ENCODE results near the gene RELCH. TPM values are rescaled to one million over a fixed set of nuclear protein-coding genes. Genes with fewer than 3 reads are reported as not detected.

Gene RELCH
- total RNA-seq, 2 donors from 2014 or later: 36.0 to 48.9 TPM

GRCh38 chr18:62249478-62250097, 62.5 kb downstream of the RELCH start:
- H3K4me1 ChIP-seq (ENCODE audit: control insufficient read depth in 1 of 2, low read depth in 2 of 2): peaks cover 28 to 30% of the 10 kb centered on the region in 2 donors
- H3K36me3 ChIP-seq: no peaks in the 10 kb centered on the region
- ATAC-seq (ENCODE audit: insufficient number of reproducible peaks, low FRiP score, low read depth) (no peak), DNase-seq (ENCODE audit: low spot score) (peak; percentile 51)
- H3K27me3 ChIP-seq (replicated peaks; ENCODE audit: insufficient read depth): no peaks in the 10 kb centered on the region
- no peaks in the 10 kb centered on the region for H3K9me3 ChIP-seq
- no peak overlapping the region for H3K27ac ChIP-seq
- H3K4me3 ChIP-seq: no peak overlapping the region
- TF ChIP-seq, protein P1, sequence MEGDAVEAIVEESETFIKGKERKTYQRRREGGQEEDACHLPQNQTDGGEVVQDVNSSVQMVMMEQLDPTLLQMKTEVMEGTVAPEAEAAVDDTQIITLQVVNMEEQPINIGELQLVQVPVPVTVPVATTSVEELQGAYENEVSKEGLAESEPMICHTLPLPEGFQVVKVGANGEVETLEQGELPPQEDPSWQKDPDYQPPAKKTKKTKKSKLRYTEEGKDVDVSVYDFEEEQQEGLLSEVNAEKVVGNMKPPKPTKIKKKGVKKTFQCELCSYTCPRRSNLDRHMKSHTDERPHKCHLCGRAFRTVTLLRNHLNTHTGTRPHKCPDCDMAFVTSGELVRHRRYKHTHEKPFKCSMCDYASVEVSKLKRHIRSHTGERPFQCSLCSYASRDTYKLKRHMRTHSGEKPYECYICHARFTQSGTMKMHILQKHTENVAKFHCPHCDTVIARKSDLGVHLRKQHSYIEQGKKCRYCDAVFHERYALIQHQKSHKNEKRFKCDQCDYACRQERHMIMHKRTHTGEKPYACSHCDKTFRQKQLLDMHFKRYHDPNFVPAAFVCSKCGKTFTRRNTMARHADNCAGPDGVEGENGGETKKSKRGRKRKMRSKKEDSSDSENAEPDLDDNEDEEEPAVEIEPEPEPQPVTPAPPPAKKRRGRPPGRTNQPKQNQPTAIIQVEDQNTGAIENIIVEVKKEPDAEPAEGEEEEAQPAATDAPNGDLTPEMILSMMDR (IDR thresholded peaks at IDR 0.05): peak; percentile 80

DNA sequence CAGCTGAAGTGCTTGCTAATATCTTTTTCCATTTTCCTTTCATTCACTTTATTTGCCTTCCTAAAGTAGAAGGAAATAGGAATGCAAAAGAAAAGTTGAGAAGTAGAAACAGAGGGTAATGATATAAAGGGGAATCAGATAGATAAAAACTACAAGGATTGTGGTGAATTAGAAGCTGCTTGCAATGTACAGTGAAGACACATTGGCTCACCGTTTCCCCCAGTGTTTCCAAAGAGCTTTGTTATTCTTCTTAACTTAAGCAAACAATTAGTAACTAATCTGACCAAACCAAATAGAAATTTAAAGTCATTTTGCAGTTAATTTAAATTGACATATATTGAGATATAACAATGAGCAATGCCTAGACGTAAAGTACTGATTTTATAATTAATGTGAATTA, 63.4 kb downstream of the RELCH start:
- Histone ChIP-seq H3K9me3 (no peaks in the 10 kb centered on the region), H3K4me1 (ENCODE audit: control insufficient read depth in 1 of 2, low read depth in 2 of 2) (peaks cover 28 to 30% of the 10 kb centered on the region in 2 donors), H3K36me3 (no peaks in the 10 kb centered on the region), H3K27ac (no peak overlapping the region), H3K4me3 (no peak overlapping the region), H3K27me3 (replicated peaks; ENCODE audit: insufficient read depth) (no peaks in the 10 kb centered on the region)
- TF ChIP-seq, protein P1 (IDR thresholded peaks at IDR 0.05): no peak
- no peak for ATAC-seq (ENCODE audit: insufficient number of reproducible peaks, low FRiP score, low read depth)
- DNase-seq (ENCODE audit: low spot score): no peak

DNA sequence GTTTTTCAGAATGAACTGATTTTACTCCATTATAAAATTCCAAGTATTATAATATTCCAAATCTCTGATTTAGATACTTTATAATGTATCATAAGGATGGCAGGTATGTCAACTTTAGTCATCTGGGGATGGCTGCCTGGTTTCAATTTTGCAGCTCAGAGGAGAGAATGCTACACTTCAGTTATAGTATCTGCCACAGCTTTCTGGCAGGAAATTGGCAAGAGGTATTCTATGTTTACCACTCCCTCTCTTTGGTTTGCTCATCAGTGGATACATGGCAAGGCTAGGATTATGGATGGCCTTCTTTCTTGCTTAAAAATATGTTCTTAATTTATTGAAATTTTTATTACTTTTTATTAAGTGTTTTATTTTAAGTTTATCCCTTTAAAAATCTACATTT, 71.0 kb downstream of the RELCH start:
- Histone ChIP-seq H3K4me1 (ENCODE audit: control insufficient read depth in 1 of 2, low read depth in 2 of 2) (no peaks in the 10 kb centered on the region), H3K27me3 (replicated peaks; ENCODE audit: insufficient read depth) (no peaks in the 10 kb centered on the region), H3K9me3 (no peaks in the 10 kb centered on the region), H3K36me3 (peaks cover 6% of the 10 kb centered on the region), H3K27ac (no peak overlapping the region), H3K4me3 (no peak overlapping the region)
- TF ChIP-seq, protein P1 (IDR thresholded peaks at IDR 0.05): no peak
- ATAC-seq (ENCODE audit: insufficient number of reproducible peaks, low FRiP score, low read depth): no peak
- DNase-seq (ENCODE audit: low spot score): no peak

- H3K4me3 ChIP-seq: no peak overlapping the region
- DNase-seq (ENCODE audit: low spot score) (no peak), ATAC-seq (ENCODE audit: insufficient number of reproducible peaks, low FRiP score, low read depth) (no peak)
- H3K36me3 ChIP-seq: peaks cover 6% of the 10 kb centered on the region
- no peaks in the 10 kb centered on the region for H3K27me3 ChIP-seq (replicated peaks; ENCODE audit: insufficient read depth)
- H3K9me3 ChIP-seq: no peaks in the 10 kb centered on the region
- no peak overlapping the region for H3K27ac ChIP-seq
- H3K4me1 ChIP-seq (ENCODE audit: control insufficient read depth in 1 of 2, low read depth in 2 of 2): no peaks in the 10 kb centered on the region
- TF ChIP-seq, protein P1 (IDR thresholded peaks at IDR 0.05): no peak
Measured at GRCh38 chr18:62258616-62259015, 71.6 kb downstream of the RELCH start.

GRCh38 chr18:62262061-62262460, 75.0 kb downstream of the RELCH start:
- no peak overlapping the region for H3K4me3 ChIP-seq
- TF ChIP-seq, protein P1 (IDR thresholded peaks at IDR 0.05): no peak
- no peak for ATAC-seq (ENCODE audit: insufficient number of reproducible peaks, low FRiP score, low read depth)
- H3K4me1 ChIP-seq (ENCODE audit: control insufficient read depth in 1 of 2, low read depth in 2 of 2): no peaks in the 10 kb centered on the region
- H3K36me3 ChIP-seq: peaks cover 6% of the 10 kb centered on the region
- no peak for DNase-seq (ENCODE audit: low spot score)
- no peaks in the 10 kb centered on the region for H3K27me3 ChIP-seq (replicated peaks; ENCODE audit: insufficient read depth)
- H3K9me3 ChIP-seq: no peaks in the 10 kb centered on the region
- no peak overlapping the region for H3K27ac ChIP-seq
